ENCODE results near the gene CP. TPM values are rescaled to one million over a fixed set of nuclear protein-coding genes. Genes with fewer than 3 reads are reported as not detected.

Gene CP
- total and polyA plus RNA-seq, 9 of the 15 experiments (the other 6 are each of a cell fraction or from before 2014, with no cell fraction given), result 0.30 to 0.75 TPM; not detected in 7

DNA sequence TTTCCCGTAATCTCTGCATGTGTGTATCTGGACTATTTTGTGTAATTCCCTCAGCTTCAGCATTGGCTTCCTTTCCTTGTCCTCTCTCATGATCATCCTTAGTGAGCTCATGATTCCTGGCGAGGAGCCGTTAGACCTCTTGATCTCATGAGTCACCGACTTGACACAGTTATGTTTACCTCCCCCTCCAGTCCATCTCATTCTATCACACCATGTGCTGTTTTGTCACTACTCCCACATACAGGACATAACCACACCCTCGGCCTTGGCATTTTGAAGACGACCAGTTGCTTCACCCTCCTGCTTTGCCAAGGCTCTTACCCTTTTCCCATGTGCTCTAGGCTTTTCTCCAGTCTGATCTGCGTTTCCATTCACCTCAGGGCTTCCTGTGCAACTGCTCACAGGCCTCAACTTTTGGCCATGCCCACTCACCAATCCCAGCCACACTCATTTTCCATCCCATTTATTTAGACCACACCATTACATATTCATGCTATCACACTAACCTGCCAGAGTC is 41.5 kb downstream of the CP start (continued):
- peak; percentile 97 for TF ChIP-seq JUN (IDR thresholded peaks at IDR 0.05; ENCODE audit: borderline replicate concordance, low read depth, low read length)
- TF ChIP-seq JUN (CRISPR knock-in tag; IDR thresholded peaks at IDR 0.05; ENCODE audit: borderline replicate concordance), result no peak
- TF ChIP-seq, protein P1, sequence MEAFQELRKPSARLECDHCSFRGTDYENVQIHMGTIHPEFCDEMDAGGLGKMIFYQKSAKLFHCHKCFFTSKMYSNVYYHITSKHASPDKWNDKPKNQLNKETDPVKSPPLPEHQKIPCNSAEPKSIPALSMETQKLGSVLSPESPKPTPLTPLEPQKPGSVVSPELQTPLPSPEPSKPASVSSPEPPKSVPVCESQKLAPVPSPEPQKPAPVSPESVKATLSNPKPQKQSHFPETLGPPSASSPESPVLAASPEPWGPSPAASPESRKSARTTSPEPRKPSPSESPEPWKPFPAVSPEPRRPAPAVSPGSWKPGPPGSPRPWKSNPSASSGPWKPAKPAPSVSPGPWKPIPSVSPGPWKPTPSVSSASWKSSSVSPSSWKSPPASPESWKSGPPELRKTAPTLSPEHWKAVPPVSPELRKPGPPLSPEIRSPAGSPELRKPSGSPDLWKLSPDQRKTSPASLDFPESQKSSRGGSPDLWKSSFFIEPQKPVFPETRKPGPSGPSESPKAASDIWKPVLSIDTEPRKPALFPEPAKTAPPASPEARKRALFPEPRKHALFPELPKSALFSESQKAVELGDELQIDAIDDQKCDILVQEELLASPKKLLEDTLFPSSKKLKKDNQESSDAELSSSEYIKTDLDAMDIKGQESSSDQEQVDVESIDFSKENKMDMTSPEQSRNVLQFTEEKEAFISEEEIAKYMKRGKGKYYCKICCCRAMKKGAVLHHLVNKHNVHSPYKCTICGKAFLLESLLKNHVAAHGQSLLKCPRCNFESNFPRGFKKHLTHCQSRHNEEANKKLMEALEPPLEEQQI (IDR thresholded peaks at IDR 0.05), result peak; percentile 87; the same call in 1 of the 2 replicates
- TF ChIP-seq PHB (CRISPR knock-in tag; IDR thresholded peaks at IDR 0.05), result no peak
- TF ChIP-seq NFXL1 (CRISPR knock-in tag; IDR thresholded peaks at IDR 0.05), result no peak
- TF ChIP-seq, protein P2, sequence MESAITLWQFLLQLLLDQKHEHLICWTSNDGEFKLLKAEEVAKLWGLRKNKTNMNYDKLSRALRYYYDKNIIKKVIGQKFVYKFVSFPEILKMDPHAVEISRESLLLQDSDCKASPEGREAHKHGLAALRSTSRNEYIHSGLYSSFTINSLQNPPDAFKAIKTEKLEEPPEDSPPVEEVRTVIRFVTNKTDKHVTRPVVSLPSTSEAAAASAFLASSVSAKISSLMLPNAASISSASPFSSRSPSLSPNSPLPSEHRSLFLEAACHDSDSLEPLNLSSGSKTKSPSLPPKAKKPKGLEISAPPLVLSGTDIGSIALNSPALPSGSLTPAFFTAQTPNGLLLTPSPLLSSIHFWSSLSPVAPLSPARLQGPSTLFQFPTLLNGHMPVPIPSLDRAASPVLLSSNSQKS (CRISPR knock-in tag; IDR thresholded peaks at IDR 0.05), result no peak
- no peak for TF ChIP-seq RFX5 (IDR thresholded peaks at IDR 0.05; ENCODE audit: low read depth, low read length)
- TF ChIP-seq ZNF408 (CRISPR knock-in tag; IDR thresholded peaks at IDR 0.05; ENCODE audit: low read depth), result no peak
- no peak for TF ChIP-seq RBFOX2 (IDR thresholded peaks at IDR 0.05; ENCODE audit: low read depth, low read length)
- TF ChIP-seq ZNF785 (CRISPR knock-in tag; IDR thresholded peaks at IDR 0.05), result no peak
- TF ChIP-seq ZSCAN32 (CRISPR knock-in tag; IDR thresholded peaks at IDR 0.05), result no peak
- 0 out of 2 replicates have a peak, but pooled peaks have one; percentile 41 for TF ChIP-seq JUNB (CRISPR knock-in tag; conservative IDR thresholded peaks at IDR 0.05)
- TF ChIP-seq XRCC3 (IDR thresholded peaks at IDR 0.05), result no peak
- peak; percentile 93 for TF ChIP-seq SMARCE1 (IDR thresholded peaks at IDR 0.05)
- TF ChIP-seq ZBTB1 (CRISPR knock-in tag; IDR thresholded peaks at IDR 0.05; ENCODE audit: borderline replicate concordance, low read depth), result no peak
- peak; percentile 76 for TF ChIP-seq ZFX (CRISPR knock-in tag; IDR thresholded peaks at IDR 0.05)
- TF ChIP-seq ESRRA (IDR thresholded peaks at IDR 0.05; ENCODE audit: borderline replicate concordance, low read depth), result no peak
- TF ChIP-seq ZNF589 (CRISPR knock-in tag; IDR thresholded peaks at IDR 0.05; ENCODE audit: low read depth), result peak; percentile 74; the same call in 1 of the 2 replicates
- TF ChIP-seq HNRNPK (IDR thresholded peaks at IDR 0.05; ENCODE audit: low read depth, low read length, poor library complexity, severe bottlenecking), result no peak
- TF ChIP-seq, protein P3, sequence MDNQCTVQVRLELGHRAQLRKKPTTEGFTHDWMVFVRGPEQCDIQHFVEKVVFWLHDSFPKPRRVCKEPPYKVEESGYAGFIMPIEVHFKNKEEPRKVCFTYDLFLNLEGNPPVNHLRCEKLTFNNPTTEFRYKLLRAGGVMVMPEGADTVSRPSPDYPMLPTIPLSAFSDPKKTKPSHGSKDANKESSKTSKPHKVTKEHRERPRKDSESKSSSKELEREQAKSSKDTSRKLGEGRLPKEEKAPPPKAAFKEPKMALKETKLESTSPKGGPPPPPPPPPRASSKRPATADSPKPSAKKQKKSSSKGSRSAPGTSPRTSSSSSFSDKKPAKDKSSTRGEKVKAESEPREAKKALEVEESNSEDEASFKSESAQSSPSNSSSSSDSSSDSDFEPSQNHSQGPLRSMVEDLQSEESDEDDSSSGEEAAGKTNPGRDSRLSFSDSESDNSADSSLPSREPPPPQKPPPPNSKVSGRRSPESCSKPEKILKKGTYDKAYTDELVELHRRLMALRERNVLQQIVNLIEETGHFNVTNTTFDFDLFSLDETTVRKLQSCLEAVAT (IDR thresholded peaks at IDR 0.05), result 0 out of 4 replicates have a peak, but pooled peaks of 1 of the 2 experiments have one; percentile 43
- no peak for TF ChIP-seq NR3C1 (CRISPR knock-in tag; IDR thresholded peaks at IDR 0.05)
- peak; percentile 85; the same call in 1 of the 2 replicates for TF ChIP-seq ZNF175 (CRISPR knock-in tag; IDR thresholded peaks at IDR 0.05; ENCODE audit: low read depth)
- no peak for TF ChIP-seq ZNF354B (CRISPR knock-in tag; IDR thresholded peaks at IDR 0.05)
- no peak for TF ChIP-seq TAF15 (IDR thresholded peaks at IDR 0.05; ENCODE audit: low read depth, low read length)
- TF ChIP-seq GTF2E2 (tag; IDR thresholded peaks at IDR 0.05), result no peak
- TF ChIP-seq RCOR1 (IDR thresholded peaks at IDR 0.05; ENCODE audit: borderline replicate concordance in 1 of 2, low read depth in 2 of 2, low read length in 2 of 2), result peak in 1 of 2 experiments; percentile 81; a peak in 2 of 4 replicates
- no peak for TF ChIP-seq CREBBP (IDR thresholded peaks at IDR 0.05; ENCODE audit: low read depth, low read length)
